ENCODE results near the gene SPOCK1.
"Not testable (repeated sequence)": the region's sequence is repeated elsewhere in the genome, so short reads cannot be mapped to it uniquely, and the experiment has no call there.

SPOCK1 gene

DNA sequence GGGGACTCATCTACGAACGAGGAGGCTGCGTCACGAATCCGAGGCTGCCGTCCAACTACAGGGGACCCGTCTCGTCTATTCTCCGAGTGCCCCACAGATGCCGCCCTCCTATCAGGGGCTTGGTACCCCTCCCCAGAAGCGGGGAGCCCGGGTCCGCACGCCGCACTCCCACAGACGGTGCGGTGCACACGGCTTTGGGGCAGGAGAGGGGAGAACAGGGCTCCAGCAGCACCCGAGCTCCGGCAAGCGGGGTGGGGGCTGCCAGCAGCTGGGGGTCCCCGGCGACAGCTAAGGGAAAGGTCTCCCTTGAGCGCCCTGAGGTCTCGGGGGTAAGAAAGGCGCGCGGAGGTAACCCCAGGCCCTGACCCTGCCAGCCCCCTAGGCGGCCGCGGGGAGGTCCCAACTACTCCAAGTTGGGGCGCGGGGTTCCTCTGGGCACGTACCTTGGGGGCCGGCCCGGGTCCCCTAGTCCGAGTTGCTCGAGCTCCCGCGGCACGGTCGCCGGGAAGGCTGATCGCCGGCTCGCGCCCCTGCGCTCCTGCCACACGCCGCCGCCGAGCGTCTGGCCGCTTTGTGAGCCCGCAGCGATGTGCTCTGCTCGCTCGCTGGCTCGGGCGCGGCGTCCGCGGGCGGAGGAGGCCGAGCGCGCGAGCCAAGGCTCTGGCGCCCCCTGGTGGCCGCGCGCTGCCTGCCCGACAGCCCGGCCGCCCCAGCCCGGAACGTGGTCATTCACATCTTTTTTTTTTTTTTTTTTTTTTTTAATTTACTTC lies at the start of gene SPOCK1:
Gene SPOCK1, minus strand, starts transcription at position 591 of the 770 bp plus-strand sequence.
- CTCF ChIA-PET: interaction anchor here (0.8 to 1.0 kb wide), 4 partner anchors 154 to 179 kb away, joined by 3 to 7 read pairs (median 4); no protein-coding TSS in a partner anchor
- POLR2A ChIA-PET: no interaction called here
- no peak for TF ChIP-seq FOXM1 (IDR thresholded peaks at IDR 0.05; ENCODE audit: borderline replicate concordance)
- TF ChIP-seq SUZ12 (IDR thresholded peaks at IDR 0.05): no peak
- no peak for TF ChIP-seq CTBP1 (IDR thresholded peaks at IDR 0.05; ENCODE audit: borderline replicate concordance)
- DNase-seq (ENCODE audit: extremely low spot score): peak; percentile 93

DNA sequence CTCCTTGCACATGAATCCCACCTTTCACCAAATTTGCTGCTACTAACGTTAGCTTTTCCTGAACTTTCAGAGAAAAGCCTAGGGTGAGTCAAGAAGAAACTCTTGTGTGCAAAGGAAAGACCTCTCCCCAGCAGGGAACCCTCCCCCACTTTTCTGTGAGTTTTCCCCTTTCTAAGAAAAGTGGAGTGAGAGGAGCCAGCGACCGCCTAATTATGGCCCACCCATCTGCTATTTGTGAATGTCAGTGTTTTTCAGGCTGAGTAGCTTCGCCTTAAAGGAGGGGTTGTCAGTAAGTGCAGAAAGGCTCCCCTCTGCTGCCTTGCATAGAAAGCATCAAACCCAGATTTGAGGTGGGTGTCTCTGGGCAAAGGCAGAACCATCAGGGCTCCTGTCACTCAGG lies 46.8 kb upstream of the SPOCK1 start:
- ChIA-PET CTCF (no interaction called here), POLR2A (no interaction called here)
- TF ChIP-seq, protein P1, sequence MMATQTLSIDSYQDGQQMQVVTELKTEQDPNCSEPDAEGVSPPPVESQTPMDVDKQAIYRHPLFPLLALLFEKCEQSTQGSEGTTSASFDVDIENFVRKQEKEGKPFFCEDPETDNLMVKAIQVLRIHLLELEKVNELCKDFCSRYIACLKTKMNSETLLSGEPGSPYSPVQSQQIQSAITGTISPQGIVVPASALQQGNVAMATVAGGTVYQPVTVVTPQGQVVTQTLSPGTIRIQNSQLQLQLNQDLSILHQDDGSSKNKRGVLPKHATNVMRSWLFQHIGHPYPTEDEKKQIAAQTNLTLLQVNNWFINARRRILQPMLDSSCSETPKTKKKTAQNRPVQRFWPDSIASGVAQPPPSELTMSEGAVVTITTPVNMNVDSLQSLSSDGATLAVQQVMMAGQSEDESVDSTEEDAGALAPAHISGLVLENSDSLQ (IDR thresholded peaks at IDR 0.05): no peak
- no peak for TF ChIP-seq FOXK2 (IDR thresholded peaks at IDR 0.05)
- TF ChIP-seq ELF4 (IDR thresholded peaks at IDR 0.05): no peak
- no peak for TF ChIP-seq CTBP1 (IDR thresholded peaks at IDR 0.05; ENCODE audit: borderline replicate concordance)
- TF ChIP-seq SUZ12 (IDR thresholded peaks at IDR 0.05): no peak
- TF ChIP-seq BHLHE40 (IDR thresholded peaks at IDR 0.05; ENCODE audit: borderline replicate concordance): no peak
- no peak for DNase-seq (ENCODE audit: extremely low spot score)

DNA sequence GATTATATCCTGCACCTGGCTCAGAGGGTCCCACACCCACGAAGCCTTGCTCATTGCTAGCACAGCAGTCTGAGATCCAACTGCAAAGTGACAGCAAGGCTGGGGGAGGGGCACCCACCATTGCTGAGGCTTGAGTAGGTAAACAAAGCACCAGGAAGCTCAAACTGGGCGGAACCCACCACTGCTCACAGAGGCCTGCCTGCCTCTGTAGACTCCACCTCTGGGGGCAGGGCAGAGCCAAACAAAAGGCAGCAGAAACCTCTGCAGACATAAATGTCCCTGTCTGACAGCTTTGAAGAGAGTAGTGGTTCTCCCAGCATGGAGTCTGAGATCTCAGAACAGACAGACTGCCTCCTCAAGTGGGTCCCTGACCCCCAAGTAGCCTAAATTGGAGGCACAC lies 36.3 kb upstream of the SPOCK1 start:
- CTCF ChIA-PET; DNase-seq (ENCODE audit: extremely low spot score); POLR2A ChIA-PET: not testable (repeated sequence)

DNA sequence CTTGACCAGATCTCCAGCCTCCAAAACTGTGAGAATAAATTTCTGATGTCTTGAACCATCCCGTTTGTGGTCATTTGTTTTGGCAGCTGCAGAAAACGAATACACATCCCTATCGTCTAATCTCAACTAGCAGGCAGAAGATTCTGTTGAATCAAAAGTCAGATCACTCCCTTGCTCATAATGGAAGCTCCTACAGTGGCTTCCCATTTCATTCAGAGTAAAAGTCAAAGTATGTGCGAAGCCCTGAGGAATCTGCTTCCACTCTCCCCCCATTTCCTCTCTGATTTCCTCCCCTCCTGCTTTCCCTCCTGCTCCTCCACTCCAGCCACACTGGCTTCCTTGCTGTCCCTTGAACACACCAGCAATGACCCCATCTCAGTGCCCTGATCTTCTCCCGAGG lies 34.8 kb upstream of the SPOCK1 start:
- CTCF ChIA-PET: no interaction called here
- no peak for TF ChIP-seq ARNT (IDR thresholded peaks at IDR 0.05)
- TF ChIP-seq ELF4 (IDR thresholded peaks at IDR 0.05): no peak
- TF ChIP-seq SP1 (IDR thresholded peaks at IDR 0.05): no peak
- no peak for TF ChIP-seq FOXK2 (IDR thresholded peaks at IDR 0.05)
- TF ChIP-seq ZNF384 (IDR thresholded peaks at IDR 0.05): no peak
- TF ChIP-seq LEF1 (IDR thresholded peaks at IDR 0.05; ENCODE audit: borderline replicate concordance): no peak
- TF ChIP-seq SUZ12 (IDR thresholded peaks at IDR 0.05): no peak
- no peak for TF ChIP-seq BHLHE40 (IDR thresholded peaks at IDR 0.05; ENCODE audit: borderline replicate concordance)
- TF ChIP-seq HDGF (IDR thresholded peaks at IDR 0.05; ENCODE audit: borderline replicate concordance): no peak
- no peak for TF ChIP-seq L3MBTL2 (conservative IDR thresholded peaks at IDR 0.05)
- DNase-seq (ENCODE audit: extremely low spot score): no peak
- POLR2A ChIA-PET: no interaction called here

DNA sequence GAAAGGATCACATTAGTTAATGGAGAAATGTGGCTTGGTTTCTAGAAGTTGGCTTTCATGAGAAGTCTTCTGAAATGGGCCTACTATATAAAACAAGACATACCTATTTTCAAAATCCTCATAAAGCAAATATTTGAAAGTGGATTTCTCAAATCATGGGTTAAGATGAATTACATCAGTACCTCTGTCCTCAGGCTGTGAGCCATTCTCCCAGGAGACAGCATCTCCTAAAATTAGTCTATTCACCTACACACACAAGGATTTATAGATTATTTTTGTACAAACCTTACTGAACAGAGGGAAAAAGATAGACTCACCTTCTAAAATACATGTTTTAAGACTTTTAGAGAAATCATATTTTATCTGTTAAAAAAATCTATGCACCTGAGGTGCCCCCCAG lies 32.1 kb upstream of the SPOCK1 start:
- ChIA-PET CTCF (no interaction called here), POLR2A (no interaction called here)
- DNase-seq (ENCODE audit: extremely low spot score): no peak
- TF ChIP-seq BHLHE40 (IDR thresholded peaks at IDR 0.05; ENCODE audit: borderline replicate concordance): no peak
- no peak for TF ChIP-seq FOXM1 (IDR thresholded peaks at IDR 0.05; ENCODE audit: borderline replicate concordance)
- TF ChIP-seq, protein P1 (IDR thresholded peaks at IDR 0.05): no peak
- TF ChIP-seq HDGF (IDR thresholded peaks at IDR 0.05; ENCODE audit: borderline replicate concordance): no peak
- no peak for TF ChIP-seq SP1 (IDR thresholded peaks at IDR 0.05)
- TF ChIP-seq ZNF384 (IDR thresholded peaks at IDR 0.05): no peak
- no peak for TF ChIP-seq SUZ12 (IDR thresholded peaks at IDR 0.05)
- TF ChIP-seq LEF1 (IDR thresholded peaks at IDR 0.05; ENCODE audit: borderline replicate concordance): no peak
- TF ChIP-seq ELF4 (IDR thresholded peaks at IDR 0.05): no peak
- no peak for TF ChIP-seq ARNT (IDR thresholded peaks at IDR 0.05)
- TF ChIP-seq CTBP1 (IDR thresholded peaks at IDR 0.05; ENCODE audit: borderline replicate concordance): no peak
- no peak for TF ChIP-seq FOXA1 (IDR thresholded peaks at IDR 0.05)
- no peak for TF ChIP-seq L3MBTL2 (conservative IDR thresholded peaks at IDR 0.05)
- TF ChIP-seq FOXK2 (IDR thresholded peaks at IDR 0.05): no peak
- no peak for TF ChIP-seq NFRKB (IDR thresholded peaks at IDR 0.05)

DNA sequence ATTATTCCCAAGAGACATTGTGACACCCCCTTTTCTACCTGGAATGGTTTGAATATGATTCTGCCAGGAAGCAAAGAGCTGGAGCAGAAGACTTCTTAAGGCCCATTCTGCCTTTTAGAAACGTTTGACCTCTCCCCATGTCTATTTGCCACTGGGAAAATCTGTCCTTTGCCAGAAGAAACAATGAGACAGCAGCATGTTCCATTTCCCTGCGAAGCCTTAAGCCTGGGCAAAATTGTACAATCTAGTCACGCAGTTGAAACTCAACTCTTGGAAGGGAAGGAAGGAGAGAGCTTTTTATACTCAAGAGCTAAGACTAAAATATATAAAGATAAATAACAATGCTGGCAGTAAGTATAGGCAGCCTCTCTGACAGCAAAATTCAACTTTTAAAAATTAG lies 22.1 kb upstream of the SPOCK1 start:
- no peak for DNase-seq (ENCODE audit: extremely low spot score)
- TF ChIP-seq FOXM1 (IDR thresholded peaks at IDR 0.05; ENCODE audit: borderline replicate concordance): no peak
- TF ChIP-seq ELF4 (IDR thresholded peaks at IDR 0.05): no peak
- TF ChIP-seq BHLHE40 (IDR thresholded peaks at IDR 0.05; ENCODE audit: borderline replicate concordance): no peak
- no peak for TF ChIP-seq L3MBTL2 (conservative IDR thresholded peaks at IDR 0.05)
- TF ChIP-seq FOXK2 (IDR thresholded peaks at IDR 0.05): no peak
- TF ChIP-seq, protein P1 (IDR thresholded peaks at IDR 0.05): no peak
- no peak for TF ChIP-seq SP1 (IDR thresholded peaks at IDR 0.05)
- TF ChIP-seq ARNT (IDR thresholded peaks at IDR 0.05): no peak
- no peak for TF ChIP-seq ZNF384 (IDR thresholded peaks at IDR 0.05)
- TF ChIP-seq NFRKB (IDR thresholded peaks at IDR 0.05): no peak
- no peak for TF ChIP-seq LEF1 (IDR thresholded peaks at IDR 0.05; ENCODE audit: borderline replicate concordance)
- no peak for TF ChIP-seq TARDBP (IDR thresholded peaks at IDR 0.05)
- TF ChIP-seq HDGF (IDR thresholded peaks at IDR 0.05; ENCODE audit: borderline replicate concordance): no peak
- no peak for TF ChIP-seq CTBP1 (IDR thresholded peaks at IDR 0.05; ENCODE audit: borderline replicate concordance)
- TF ChIP-seq FOXA1 (IDR thresholded peaks at IDR 0.05): no peak
- TF ChIP-seq SUZ12 (IDR thresholded peaks at IDR 0.05): no peak
- ChIA-PET CTCF (no interaction called here), POLR2A (no interaction called here)

DNA sequence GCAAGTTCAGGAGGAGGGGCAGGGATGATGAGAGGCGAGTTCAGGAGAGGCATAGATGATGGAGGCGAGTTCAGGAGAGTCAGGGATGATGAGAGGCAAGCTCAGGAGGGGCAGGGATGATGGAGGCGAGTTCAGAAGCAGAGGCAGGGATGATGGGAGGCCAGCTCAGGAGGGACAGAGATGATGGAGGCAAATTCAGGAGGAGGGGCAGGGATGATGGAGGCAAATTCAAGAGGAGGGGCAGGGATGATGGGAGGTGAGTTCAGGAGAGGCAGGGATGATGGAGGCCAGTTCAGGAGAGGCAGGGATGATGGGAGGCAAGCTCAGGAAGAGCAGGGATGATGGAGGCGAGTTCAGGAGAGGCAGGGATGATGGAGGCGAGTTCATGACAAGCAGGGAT lies 17.8 kb upstream of the SPOCK1 start:
- DNase-seq (ENCODE audit: extremely low spot score): no peak
- TF ChIP-seq NFRKB (IDR thresholded peaks at IDR 0.05) (no peak), ZNF384 (IDR thresholded peaks at IDR 0.05) (no peak), SP1 (IDR thresholded peaks at IDR 0.05) (no peak), FOXM1 (IDR thresholded peaks at IDR 0.05; ENCODE audit: borderline replicate concordance) (no peak), FOXA1 (IDR thresholded peaks at IDR 0.05) (no peak), CTBP1 (IDR thresholded peaks at IDR 0.05; ENCODE audit: borderline replicate concordance) (no peak), L3MBTL2 (conservative IDR thresholded peaks at IDR 0.05) (no peak), ARNT (IDR thresholded peaks at IDR 0.05) (no peak), SUZ12 (IDR thresholded peaks at IDR 0.05) (no peak), LEF1 (IDR thresholded peaks at IDR 0.05; ENCODE audit: borderline replicate concordance) (no peak), TARDBP (IDR thresholded peaks at IDR 0.05) (no peak), ELF4 (IDR thresholded peaks at IDR 0.05) (no peak), HDGF (IDR thresholded peaks at IDR 0.05; ENCODE audit: borderline replicate concordance) (no peak), FOXK2 (IDR thresholded peaks at IDR 0.05) (no peak), BHLHE40 (IDR thresholded peaks at IDR 0.05; ENCODE audit: borderline replicate concordance) (no peak)
- TF ChIP-seq, protein P1 (IDR thresholded peaks at IDR 0.05): no peak
- CTCF ChIA-PET: no interaction called here
- POLR2A ChIA-PET: no interaction called here

Measured in HEK293T (cell line).